ENCODE data around the gene RUNDC1. TPM values are rescaled to one million over a fixed set of nuclear protein-coding genes. Genes with fewer than 3 reads are reported as not detected.
A peak's percentile ranks its signal among the peaks of the same experiment; 100 is the strongest.
"Not testable (repeated sequence)": the region's sequence is repeated elsewhere in the genome, so short reads cannot be mapped to it uniquely, and the experiment has no call there.

Gene RUNDC1
- total RNA-seq, 1 donor from 2014 or later = 13.1 TPM

DNA sequence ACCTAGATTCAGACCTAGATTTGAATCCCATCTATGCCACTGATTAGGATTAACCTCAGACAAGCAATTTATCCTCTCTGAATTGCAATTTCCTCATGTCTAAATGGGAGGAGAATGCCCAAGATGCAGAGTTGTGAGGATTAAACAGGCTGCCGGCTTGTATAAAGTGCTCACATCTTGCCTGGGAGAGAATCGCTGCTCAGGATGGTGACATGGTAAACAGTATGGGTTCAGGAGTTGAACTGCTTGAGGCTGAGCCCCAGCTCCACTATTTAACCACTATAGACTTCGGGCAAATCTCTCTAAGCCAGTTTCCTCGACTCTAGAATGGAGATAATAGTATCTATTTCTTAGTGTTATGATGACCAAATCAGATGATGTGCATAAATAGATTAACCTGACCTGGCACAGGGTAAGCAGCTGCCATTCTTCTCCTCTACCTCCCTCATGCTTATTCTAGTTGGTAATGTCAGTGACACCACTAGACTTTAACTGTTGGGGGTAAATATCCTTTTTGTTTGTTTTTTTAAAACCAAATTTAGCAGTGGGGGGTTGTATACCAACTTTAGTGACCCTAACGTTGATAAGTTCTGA lies 17.1 kb downstream of the RUNDC1 start:
- no peak for DNase-seq (ENCODE audit: low spot score)
- no peaks in the 10 kb centered on the region for H3K27me3 Mint-ChIP-seq (ENCODE audit: low read depth)
- peak overlapping the region; percentile 99 for H3K27ac Mint-ChIP-seq (ENCODE audit: unreplicated experiment)
- peaks cover 37% of the 10 kb centered on the region for H3K4me1 Mint-ChIP-seq (ENCODE audit: low read depth)
- peak overlapping the region; percentile 92 for H3K4me3 Mint-ChIP-seq (ENCODE audit: unreplicated experiment)
- H3K36me3 Mint-ChIP-seq (ENCODE audit: low read depth) = peaks cover 23% of the 10 kb centered on the region
- H3K9me3 Mint-ChIP-seq (ENCODE audit: low read depth) = no peaks in the 10 kb centered on the region
- TF ChIP-seq, protein P1, sequence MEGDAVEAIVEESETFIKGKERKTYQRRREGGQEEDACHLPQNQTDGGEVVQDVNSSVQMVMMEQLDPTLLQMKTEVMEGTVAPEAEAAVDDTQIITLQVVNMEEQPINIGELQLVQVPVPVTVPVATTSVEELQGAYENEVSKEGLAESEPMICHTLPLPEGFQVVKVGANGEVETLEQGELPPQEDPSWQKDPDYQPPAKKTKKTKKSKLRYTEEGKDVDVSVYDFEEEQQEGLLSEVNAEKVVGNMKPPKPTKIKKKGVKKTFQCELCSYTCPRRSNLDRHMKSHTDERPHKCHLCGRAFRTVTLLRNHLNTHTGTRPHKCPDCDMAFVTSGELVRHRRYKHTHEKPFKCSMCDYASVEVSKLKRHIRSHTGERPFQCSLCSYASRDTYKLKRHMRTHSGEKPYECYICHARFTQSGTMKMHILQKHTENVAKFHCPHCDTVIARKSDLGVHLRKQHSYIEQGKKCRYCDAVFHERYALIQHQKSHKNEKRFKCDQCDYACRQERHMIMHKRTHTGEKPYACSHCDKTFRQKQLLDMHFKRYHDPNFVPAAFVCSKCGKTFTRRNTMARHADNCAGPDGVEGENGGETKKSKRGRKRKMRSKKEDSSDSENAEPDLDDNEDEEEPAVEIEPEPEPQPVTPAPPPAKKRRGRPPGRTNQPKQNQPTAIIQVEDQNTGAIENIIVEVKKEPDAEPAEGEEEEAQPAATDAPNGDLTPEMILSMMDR (IDR thresholded peaks at IDR 0.05) = no peak

DNA sequence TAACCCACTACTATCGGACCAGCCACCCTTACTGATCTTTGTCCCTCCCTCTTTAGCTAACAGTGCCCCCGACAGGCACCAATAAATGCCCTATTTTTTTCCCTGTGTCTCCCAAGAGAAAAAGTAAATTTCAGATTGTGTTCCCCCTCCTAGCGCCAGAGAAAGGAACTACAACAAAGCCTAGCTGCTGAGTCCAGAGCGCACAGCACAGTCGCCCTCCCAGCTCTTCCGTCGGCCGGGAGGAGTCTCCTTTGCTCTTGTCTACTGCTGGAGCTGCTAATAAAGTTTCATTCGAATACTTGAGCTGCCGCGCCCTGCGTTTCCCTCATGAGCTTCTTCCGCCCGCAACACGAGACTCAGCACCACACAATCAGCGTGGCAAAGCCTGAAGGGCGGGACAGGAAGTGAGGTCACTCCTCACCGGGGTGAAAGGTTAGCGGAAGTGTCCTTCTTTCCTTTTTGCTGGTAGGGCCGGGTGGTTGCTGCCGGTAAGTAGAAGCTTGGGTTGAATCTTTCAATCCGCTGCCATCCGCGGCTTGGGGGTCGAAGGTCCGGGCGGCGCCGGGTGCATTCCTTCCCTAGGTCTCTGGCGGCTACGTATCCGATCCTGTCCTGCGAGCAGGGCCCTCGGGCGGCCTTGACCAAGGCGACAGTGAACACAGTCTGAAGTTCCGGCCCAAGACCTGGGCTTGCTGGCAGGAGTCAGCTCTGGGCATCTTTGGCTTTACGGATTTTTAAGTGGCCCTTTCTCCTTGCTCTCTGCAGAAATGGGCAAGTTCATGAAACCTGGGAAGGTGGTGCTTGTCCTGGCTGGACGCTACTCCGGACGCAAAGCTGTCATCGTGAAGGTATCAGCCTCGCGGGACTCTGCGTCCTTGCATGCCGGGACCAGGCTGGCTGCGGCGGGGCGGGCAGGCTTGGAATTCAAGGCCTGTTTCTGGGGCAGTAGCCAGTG lies 17.9 kb downstream of the RUNDC1 start, which contains the start of gene RPL27:
TSS of gene RPL27 (plus strand) at position 436 of the 955 bp plus-strand sequence. CDS start at position 768, 332 bp downstream.
- peak; percentile 99 for DNase-seq (ENCODE audit: low spot score)
- Mint-ChIP-seq H3K36me3 (ENCODE audit: low read depth) (peaks cover 24% of the 10 kb centered on the region), H3K4me1 (ENCODE audit: low read depth) (peaks cover 38% of the 10 kb centered on the region), H3K4me3 (ENCODE audit: unreplicated experiment) (peak within 1 kb of the TSS; percentile 92), H3K27me3 (ENCODE audit: low read depth) (no peaks in the 10 kb centered on the region), H3K9me3 (ENCODE audit: low read depth) (no peaks in the 10 kb centered on the region), H3K27ac (ENCODE audit: unreplicated experiment) (peak within 1 kb of the TSS; percentile 99)
- TF ChIP-seq, protein P1 (IDR thresholded peaks at IDR 0.05) = peak; percentile 86

DNA sequence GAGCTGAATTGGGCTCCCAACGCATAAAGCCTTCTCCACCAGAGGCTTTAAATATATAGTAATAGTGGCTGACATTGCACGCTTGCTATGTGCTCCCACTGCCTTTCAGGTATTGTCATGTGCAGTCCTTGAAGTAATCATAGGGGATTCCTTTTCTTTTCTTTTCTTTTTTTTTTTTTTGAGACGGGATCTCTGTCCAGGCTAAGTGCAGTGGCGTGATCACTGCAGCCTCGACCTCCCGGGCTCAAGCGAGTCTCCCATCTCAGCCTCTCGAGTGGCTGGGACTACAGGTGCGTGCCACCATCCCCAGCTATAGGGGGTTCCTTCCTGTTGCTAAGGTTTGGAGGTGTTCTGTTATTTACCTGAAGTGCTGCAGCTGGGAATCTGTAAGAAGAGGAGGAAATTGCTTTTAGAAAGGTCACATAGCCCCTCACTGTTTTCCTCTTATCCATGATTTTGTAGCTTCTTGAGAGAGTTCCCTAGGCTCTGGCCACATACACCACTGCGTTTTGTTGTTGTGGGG lies 18.7 kb downstream of the RUNDC1 start:
- peak; percentile 30 for DNase-seq (ENCODE audit: low spot score)
- peak overlapping the region; percentile 99 for H3K27ac Mint-ChIP-seq (ENCODE audit: unreplicated experiment)
- no peaks in the 10 kb centered on the region for H3K9me3 Mint-ChIP-seq (ENCODE audit: low read depth)
- TF ChIP-seq, protein P1 (IDR thresholded peaks at IDR 0.05) = no peak
- peaks cover 25% of the 10 kb centered on the region for H3K36me3 Mint-ChIP-seq (ENCODE audit: low read depth)
- H3K27me3 Mint-ChIP-seq (ENCODE audit: low read depth) = no peaks in the 10 kb centered on the region
- H3K4me1 Mint-ChIP-seq (ENCODE audit: low read depth) = peaks cover 44% of the 10 kb centered on the region
- H3K4me3 Mint-ChIP-seq (ENCODE audit: unreplicated experiment) = peak overlapping the region; percentile 92

DNA sequence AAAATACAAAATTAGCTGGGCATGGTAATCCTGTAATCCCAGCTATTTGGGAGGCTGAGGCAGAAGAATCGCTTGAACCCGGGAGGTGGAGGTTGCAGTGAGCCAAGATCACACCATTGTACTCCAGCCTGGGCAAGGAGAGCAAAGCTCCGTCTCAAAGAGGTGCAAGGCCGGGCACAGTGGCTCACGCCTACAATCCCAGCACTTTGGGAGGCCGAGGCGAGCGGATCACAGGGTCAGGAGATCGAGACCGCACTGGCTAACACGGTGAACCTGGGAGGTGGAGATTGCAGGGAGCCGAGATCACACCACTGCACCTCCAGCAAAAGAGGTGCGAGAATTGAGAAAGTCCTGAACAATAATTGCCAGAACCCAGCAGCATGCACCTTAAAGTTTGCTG lies 20.5 kb downstream of the RUNDC1 start:
- Mint-ChIP-seq H3K4me1 (ENCODE audit: low read depth) (peaks cover 44% of the 10 kb centered on the region), H3K27ac (ENCODE audit: unreplicated experiment) (peak overlapping the region; percentile 63), H3K36me3 (ENCODE audit: low read depth) (peaks cover 20% of the 10 kb centered on the region)
- H3K9me3 Mint-ChIP-seq (ENCODE audit: low read depth); H3K27me3 Mint-ChIP-seq (ENCODE audit: low read depth); H3K4me3 Mint-ChIP-seq (ENCODE audit: unreplicated experiment): not testable (repeated sequence)
- peak; percentile 59 for DNase-seq (ENCODE audit: low spot score)

DNA sequence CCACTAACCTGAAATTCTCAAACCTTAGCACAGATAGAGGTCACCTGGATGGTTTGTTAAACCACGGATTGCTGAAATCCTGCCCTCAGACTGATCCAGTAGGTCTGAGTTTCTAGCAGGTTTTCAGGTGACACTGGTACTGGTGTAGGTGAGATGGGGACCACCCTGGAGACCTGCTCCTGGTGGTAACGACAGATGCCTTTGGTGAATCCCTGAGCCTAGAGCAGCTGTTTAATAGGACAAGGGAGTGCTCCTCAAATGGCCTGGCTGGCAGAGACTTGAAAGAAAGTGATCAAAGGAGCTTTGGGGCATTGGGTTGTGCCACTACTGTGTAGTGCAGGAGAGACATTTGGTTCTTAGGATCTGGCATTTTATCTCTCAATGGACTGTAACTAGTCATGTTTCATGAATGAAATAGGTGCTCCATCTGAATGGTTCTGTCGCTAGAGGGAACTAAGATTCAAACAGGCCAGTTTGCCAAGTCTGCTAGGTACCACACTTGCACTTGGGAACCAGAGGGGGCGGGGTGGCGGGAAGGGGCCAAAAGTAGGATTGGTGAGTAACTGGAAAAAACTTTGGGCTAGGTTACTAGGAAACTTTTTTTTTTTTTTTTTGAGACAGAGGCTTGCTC lies 23.3 kb downstream of the RUNDC1 start:
- Mint-ChIP-seq H3K36me3 (ENCODE audit: low read depth) (peaks cover 19% of the 10 kb centered on the region), H3K27ac (ENCODE audit: unreplicated experiment) (peak overlapping the region; percentile 42), H3K9me3 (ENCODE audit: low read depth) (no peaks in the 10 kb centered on the region), H3K4me1 (ENCODE audit: low read depth) (peaks cover 48% of the 10 kb centered on the region), H3K27me3 (ENCODE audit: low read depth) (no peaks in the 10 kb centered on the region), H3K4me3 (ENCODE audit: unreplicated experiment) (no peak overlapping the region)
- TF ChIP-seq, protein P1 (IDR thresholded peaks at IDR 0.05) = no peak
- DNase-seq (ENCODE audit: low spot score) = no peak
